Fibroblast of villous mesenchyme (primary cell): ENCODE results near the gene CDH4. TPM values are rescaled to one million over a fixed set of nuclear protein-coding genes. Genes with fewer than 3 reads are reported as not detected.

Source experiments
- DNase-seq: peaks from one replicate; pipeline ENCODE4 v3.0.0-alpha.2; 2010; ENCODE audit warnings: low read depth
- H3K4me3 ChIP-seq: 2 replicates; pipeline ENCODE4 v1.5.1; 2011; ENCODE audit warnings: low read depth, mild to moderate bottlenecking, low read length
- total RNA-seq: library from RNA; depleted of rRNA; stranded (reverse); fragments of >200 nt; gene quantifications from 2 replicates; pipeline ENCODE4 v1.2.3, GENCODE V29; 2012
- TF ChIP-seq, protein P1 (sequence below): IDR thresholded peaks from 2 replicates; pipeline ENCODE4 v1.5.1; 2012; ENCODE audit warnings: low read depth, mild to moderate bottlenecking, low read length; ENCODE audit not compliant: insufficient read depth

Gene CDH4
- total RNA-seq, 1 donor, result 1.7 TPM

DNA sequence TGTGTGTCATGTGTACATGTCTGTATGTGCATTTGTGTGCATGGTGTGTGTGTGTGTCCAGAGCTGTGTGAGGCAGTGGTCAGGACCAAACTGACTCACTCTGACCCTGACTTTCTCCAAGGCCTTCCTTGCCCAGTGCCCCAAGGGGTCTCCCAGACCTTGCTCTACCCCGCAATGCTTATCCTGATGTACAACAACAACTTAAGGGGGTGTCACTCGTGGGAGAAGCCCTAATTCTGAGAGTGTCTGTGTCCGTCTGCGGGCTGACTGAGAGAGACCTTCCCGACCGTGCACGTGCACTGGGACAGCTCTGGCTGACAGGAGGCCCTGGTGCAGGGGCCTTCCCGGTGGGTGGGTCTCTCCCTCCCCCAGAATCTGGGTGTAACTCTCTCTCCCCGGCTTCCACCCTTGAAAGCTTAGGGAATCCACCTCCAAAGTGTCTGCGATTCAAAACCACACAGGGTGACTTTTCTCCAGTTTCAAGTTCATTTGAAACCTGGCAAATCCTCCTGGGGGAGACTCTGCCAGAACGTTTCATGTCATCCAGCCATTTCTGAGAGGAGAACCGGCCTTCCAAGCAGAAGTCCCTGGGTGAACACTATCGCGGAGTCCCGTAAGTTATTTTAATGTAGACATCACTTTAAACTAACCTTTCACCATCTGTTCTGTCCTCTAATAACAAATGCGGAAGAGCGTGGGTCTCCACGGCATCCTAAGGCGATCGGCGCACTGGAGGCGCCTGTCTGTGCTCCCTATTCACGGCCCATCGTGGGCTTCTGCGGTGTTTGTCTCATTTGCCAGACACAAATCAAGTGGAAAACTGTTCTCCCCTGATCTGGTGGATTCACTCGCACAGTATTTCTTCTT lies 588.1 kb downstream of the CDH4 start:
- DNase-seq, result no peak
- H3K4me3 ChIP-seq, result no peak overlapping the region
- TF ChIP-seq, protein P1, sequence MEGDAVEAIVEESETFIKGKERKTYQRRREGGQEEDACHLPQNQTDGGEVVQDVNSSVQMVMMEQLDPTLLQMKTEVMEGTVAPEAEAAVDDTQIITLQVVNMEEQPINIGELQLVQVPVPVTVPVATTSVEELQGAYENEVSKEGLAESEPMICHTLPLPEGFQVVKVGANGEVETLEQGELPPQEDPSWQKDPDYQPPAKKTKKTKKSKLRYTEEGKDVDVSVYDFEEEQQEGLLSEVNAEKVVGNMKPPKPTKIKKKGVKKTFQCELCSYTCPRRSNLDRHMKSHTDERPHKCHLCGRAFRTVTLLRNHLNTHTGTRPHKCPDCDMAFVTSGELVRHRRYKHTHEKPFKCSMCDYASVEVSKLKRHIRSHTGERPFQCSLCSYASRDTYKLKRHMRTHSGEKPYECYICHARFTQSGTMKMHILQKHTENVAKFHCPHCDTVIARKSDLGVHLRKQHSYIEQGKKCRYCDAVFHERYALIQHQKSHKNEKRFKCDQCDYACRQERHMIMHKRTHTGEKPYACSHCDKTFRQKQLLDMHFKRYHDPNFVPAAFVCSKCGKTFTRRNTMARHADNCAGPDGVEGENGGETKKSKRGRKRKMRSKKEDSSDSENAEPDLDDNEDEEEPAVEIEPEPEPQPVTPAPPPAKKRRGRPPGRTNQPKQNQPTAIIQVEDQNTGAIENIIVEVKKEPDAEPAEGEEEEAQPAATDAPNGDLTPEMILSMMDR, result no peak

DNA sequence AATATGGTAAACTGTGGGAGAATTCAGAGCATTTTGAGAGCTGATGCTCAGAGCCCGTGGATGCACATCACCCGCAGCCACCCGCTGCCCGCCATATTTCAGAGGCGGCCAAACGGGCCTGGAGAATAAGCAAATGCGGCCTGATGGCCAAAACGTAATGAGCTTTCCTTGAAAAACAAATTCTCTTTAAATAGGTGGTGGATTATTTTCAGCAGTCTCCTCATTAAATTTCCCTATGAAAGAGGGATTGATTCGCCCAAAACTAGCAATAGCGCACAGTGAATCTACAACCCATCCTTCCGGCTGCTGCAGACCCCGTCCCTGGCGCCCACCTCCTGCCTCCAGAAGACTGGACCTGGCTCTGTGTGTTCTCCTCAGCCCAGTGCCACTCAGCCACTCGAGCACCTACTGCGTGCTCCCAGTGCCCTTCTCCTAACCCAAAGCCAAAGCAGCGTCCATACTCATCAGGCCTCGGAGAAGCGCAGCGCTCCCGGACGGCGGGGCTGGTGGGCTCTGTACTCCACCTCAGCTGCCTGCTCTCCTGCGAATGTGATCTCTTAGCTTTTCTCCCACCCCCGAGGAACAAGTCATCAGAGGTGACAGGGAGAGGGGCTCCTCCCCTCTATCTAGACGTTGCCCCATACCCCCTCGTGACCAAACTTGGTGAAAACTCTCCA lies 588.9 kb downstream of the CDH4 start:
- TF ChIP-seq, protein P1, result no peak
- no peak for DNase-seq
- no peak overlapping the region for H3K4me3 ChIP-seq

DNA sequence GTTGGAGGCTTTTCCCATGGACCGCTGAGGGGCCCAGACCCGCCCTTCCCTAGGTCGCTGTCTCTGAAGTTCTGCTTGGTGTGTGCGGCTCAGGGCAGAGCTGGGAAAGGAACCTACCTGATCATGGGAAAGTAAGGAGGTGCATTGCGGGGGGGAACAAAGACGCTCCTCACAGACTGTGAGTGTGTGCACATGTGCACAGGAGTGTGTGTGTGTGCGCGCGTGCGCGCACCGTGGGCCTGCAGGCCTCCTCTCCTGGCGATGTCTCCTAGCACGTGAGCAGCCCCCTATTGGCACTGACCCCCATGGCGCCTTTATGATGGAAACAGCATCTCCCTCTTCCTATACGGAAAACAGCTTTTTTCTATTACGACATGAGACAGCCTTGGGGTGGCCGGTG lies 589.5 kb downstream of the CDH4 start:
- TF ChIP-seq, protein P1, result no peak
- H3K4me3 ChIP-seq, result no peak overlapping the region
- no peak for DNase-seq

DNA sequence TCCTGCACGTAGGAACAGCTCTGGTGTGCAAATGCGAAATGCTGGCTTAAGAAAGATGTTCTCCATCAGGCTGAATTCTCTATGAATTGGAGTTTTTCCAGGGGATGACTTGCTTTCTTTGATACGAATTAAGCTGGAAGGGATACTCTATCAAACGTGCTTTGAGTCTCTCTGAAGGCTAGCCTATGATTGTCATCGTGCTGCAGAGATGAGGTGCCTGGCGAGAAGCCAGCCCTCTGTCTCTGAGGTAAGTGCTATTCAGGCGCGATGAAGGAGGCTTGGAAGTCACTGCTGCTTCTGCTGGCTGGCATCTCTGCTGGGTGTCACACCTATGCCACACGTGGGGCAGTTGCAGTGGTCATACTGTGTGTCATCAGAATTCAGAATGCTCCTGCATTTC lies 589.9 kb downstream of the CDH4 start:
- TF ChIP-seq, protein P1, result no peak
- no peak for DNase-seq
- no peak overlapping the region for H3K4me3 ChIP-seq

DNA sequence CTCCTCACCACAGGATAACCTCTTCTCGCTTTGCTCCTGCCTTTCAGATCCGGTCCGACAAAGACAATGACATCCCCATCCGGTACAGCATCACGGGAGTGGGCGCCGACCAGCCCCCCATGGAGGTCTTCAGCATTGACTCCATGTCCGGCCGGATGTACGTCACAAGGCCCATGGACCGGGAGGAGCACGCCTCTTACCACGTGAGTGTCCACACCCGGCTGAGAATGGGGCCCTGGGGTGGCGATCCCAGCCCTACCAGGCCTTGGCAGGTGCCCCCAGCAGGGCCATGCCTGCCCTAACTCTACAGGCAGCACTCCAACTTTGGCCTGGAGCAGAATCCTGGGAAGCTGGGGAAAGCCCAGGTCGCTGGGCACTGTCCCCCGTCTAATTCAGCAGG lies 592.6 kb downstream of the CDH4 start:
- DNase-seq, result no peak
- no peak overlapping the region for H3K4me3 ChIP-seq
- TF ChIP-seq, protein P1, result no peak

DNA sequence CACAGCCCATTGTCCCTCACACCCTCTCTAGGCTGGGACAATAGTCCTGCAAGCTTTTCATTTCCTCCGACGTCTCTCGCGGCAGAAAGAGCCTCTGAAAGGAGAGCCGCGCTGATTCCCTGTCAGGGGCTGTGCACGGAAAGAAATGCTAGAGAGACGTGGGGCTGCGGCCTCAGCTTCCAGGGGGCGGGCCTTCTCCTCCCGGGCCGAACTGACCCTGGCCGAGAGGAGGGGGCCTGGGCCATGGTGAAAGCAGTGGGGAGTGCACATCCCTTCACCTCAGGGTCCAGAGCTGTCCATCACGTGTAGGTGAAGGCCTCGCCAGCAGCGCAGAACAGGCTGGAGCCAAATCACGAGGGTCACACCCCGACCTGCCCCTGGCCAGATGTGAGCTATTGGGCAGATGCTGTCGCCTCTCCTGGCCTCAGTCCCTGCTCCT lies 593.2 kb downstream of the CDH4 start:
- no peak for DNase-seq
- H3K4me3 ChIP-seq, result no peak overlapping the region
- TF ChIP-seq, protein P1, result no peak
